Ascending aorta (tissue), 2 donors: ENCODE data around the gene TNRC6B. TPM values are rescaled to one million over a fixed set of nuclear protein-coding genes. Genes with fewer than 3 reads are reported as not detected.
"Not testable (repeated sequence)": the region's sequence is repeated elsewhere in the genome, so short reads cannot be mapped to it uniquely, and the experiment has no call there.

Experiments used
- DNase-seq, 2 donors: peaks; one replicate each; pipeline ENCODE4 v3.0.0-alpha.2; 2019; ENCODE audit warnings: low spot score in 2 of 2
- H3K27ac ChIP-seq, 2 donors: fragments of 200-600 bp; sonication (generic); one replicate each; pipeline ENCODE4 v1.5.1; 2016 to 2017; ENCODE audit warnings: mild to moderate bottlenecking in 1 of 2
- H3K27me3 ChIP-seq: fragments of 200-600 bp; sonication (generic); one replicate; pipeline ENCODE4 v1.5.1; 2017
- H3K36me3 ChIP-seq, 2 donors: fragments of 200-600 bp; sonication (generic); one replicate each; pipeline ENCODE4 v1.5.1; 2016
- H3K4me1 ChIP-seq, 2 donors: fragments of 200-600 bp; sonication (generic); one replicate each; pipeline ENCODE4 v1.5.1; 2016 to 2017; ENCODE audit warnings: mild to moderate bottlenecking in 1 of 2
- H3K4me3 ChIP-seq, 2 donors: fragments of 200-600 bp; sonication (generic); one replicate each; pipeline ENCODE4 v1.5.1; 2016 to 2017; ENCODE audit warnings: mild to moderate bottlenecking in 1 of 2
- H3K9me3 ChIP-seq, 2 donors: fragments of 200-600 bp; sonication (generic); one replicate each; pipeline ENCODE4 v1.5.1; 2016
- intact Hi-C: fragments of 100-400 bp; cut with DNase I; formaldehyde crosslinking; loops from one replicate; pipeline ENCODE4 v1.15.1; 2023
- total RNA-seq: library from RNA; depleted of rRNA; stranded (reverse); fragments of >200 nt; gene quantifications from one replicate; pipeline ENCODE4 v1.1.0, GENCODE V29; 2016
- TF ChIP-seq, protein P1 (sequence below), 3 experiments: fragments of 200-600 bp in 2 of 3; fragments of 450-650 bp in 1 of 3; sonication (generic) in 2 of 3; IDR thresholded peaks; one replicate each; pipeline ENCODE4 v1.5.1; 2016 to 2019; ENCODE audit warnings: antibody characterized with exemption in 3 of 3, mild to moderate bottlenecking in 1 of 3, moderate library complexity in 1 of 3

TNRC6B gene
- total RNA-seq, 1 donor from 2014 or later = 22.4 TPM

DNA sequence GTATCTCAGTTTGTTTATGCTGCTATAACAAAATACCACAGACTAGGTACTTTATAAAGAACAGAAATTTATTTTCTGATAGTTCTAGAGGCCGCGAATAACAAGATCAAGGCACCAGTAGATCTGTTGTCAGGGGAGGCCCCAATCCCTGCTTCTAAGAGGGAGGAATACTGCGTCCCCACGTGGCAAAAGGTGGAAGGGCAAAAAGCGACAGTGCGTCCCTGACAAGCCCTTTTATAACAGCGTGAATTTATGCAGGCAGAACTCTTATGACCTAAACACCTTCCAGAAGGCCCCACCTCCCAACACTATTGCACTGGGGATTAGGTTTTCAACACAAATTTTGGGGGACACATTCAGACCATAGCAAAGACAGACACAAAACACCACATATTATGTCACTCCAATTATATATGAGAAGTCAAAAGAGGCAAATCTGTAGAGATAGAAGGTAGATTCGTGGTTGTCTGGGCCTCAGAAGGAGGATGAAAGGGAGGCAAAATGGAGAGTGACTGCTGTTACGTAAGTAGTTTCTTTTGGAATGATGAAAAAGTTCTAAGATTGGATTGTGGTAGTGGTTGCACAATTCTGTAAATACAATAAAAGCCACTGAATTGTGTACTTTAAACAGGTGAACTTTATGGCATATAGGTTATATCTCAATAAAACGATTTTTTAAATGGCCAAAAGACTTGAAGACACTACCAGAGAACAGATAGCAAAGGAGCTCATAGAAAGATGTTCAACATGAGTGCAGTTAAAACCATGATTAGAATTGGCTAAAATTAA, 30.1 kb upstream of the TNRC6B start:
- TF ChIP-seq, protein P1, sequence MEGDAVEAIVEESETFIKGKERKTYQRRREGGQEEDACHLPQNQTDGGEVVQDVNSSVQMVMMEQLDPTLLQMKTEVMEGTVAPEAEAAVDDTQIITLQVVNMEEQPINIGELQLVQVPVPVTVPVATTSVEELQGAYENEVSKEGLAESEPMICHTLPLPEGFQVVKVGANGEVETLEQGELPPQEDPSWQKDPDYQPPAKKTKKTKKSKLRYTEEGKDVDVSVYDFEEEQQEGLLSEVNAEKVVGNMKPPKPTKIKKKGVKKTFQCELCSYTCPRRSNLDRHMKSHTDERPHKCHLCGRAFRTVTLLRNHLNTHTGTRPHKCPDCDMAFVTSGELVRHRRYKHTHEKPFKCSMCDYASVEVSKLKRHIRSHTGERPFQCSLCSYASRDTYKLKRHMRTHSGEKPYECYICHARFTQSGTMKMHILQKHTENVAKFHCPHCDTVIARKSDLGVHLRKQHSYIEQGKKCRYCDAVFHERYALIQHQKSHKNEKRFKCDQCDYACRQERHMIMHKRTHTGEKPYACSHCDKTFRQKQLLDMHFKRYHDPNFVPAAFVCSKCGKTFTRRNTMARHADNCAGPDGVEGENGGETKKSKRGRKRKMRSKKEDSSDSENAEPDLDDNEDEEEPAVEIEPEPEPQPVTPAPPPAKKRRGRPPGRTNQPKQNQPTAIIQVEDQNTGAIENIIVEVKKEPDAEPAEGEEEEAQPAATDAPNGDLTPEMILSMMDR (IDR thresholded peaks at IDR 0.05) = no peak
- intact Hi-C loops = no loop called here
- H3K9me3 ChIP-seq = no peaks in the 10 kb centered on the region
- H3K27me3 ChIP-seq = no peaks in the 10 kb centered on the region
- no peaks in the 10 kb centered on the region for H3K36me3 ChIP-seq
- no peak overlapping the region for H3K27ac ChIP-seq
- no peaks in the 10 kb centered on the region for H3K4me1 ChIP-seq
- no peak for DNase-seq
- H3K4me3 ChIP-seq = no peak overlapping the region

GRCh38 chr22:40153192-40153591, 24.5 kb upstream of the TNRC6B start:
- no peak overlapping the region for H3K27ac ChIP-seq
- H3K36me3 ChIP-seq = no peaks in the 10 kb centered on the region
- DNase-seq = no peak
- H3K27me3 ChIP-seq = no peaks in the 10 kb centered on the region
- no peak overlapping the region for H3K4me3 ChIP-seq
- intact Hi-C loops = no loop called here
- no peaks in the 10 kb centered on the region for H3K9me3 ChIP-seq
- peaks cover 4 to 15% of the 10 kb centered on the region in 2 donors for H3K4me1 ChIP-seq
- TF ChIP-seq, protein P1 (IDR thresholded peaks at IDR 0.05) = no peak

GRCh38 chr22:40153705-40154104, 24.0 kb upstream of the TNRC6B start:
- intact Hi-C loops = no loop called here
- no peaks in the 10 kb centered on the region for H3K36me3 ChIP-seq
- no peak overlapping the region for H3K4me3 ChIP-seq
- H3K9me3 ChIP-seq = no peaks in the 10 kb centered on the region
- H3K27me3 ChIP-seq = no peaks in the 10 kb centered on the region
- H3K27ac ChIP-seq = no peak overlapping the region
- DNase-seq = no peak
- TF ChIP-seq, protein P1 (IDR thresholded peaks at IDR 0.05) = no peak
- H3K4me1 ChIP-seq = peaks cover 4 to 17% of the 10 kb centered on the region in 2 donors

GRCh38 chr22:40156001-40156516, 21.7 kb upstream of the TNRC6B start:
- TF ChIP-seq, protein P1 (IDR thresholded peaks at IDR 0.05) = peak in 1 of 3 experiments; percentile 11
- Histone ChIP-seq H3K27me3 (no peaks in the 10 kb centered on the region), H3K36me3 (no peaks in the 10 kb centered on the region), H3K9me3 (no peaks in the 10 kb centered on the region), H3K27ac (peak overlapping the region; percentile 79 to 94), H3K4me3 (no peak overlapping the region), H3K4me1 (peaks cover 4 to 20% of the 10 kb centered on the region in 2 donors)
- intact Hi-C loops = loop anchor here (2.0 to 5.0 kb wide), 2 partner anchors 23 to 121 kb away; no protein-coding TSS in a partner anchor
- DNase-seq = no peak

DNA sequence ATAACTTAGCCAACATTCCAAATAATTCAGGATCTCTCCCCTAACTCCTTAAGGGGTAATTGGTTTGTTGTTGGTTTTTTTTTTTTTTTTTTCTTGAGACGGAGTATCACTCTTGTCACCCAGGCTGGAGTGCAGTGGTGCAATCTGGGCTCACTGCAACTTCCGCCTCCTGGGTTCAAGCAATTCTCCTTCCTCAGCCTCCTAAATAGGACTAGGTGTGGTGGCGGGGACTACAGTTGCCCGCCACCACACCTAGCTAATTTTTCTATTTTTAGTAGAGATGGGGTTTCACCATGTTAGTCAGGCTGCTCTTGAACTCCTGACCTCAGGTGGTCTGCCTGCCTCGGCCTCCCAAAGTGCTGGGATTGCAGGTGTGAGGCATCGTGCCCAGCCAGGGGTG, 21.0 kb upstream of the TNRC6B start:
- H3K4me3 ChIP-seq, DNase-seq, H3K9me3 ChIP-seq, H3K27me3 ChIP-seq, H3K36me3 ChIP-seq: not testable (repeated sequence)
- intact Hi-C loops = loop anchor here (2.0 to 5.0 kb wide), 2 partner anchors 22 to 121 kb away; no protein-coding TSS in a partner anchor
- Histone ChIP-seq H3K27ac (peak overlapping the region; percentile 79 to 94), H3K4me1 (peaks cover 4 to 20% of the 10 kb centered on the region in 2 donors)

- H3K9me3 ChIP-seq = no peaks in the 10 kb centered on the region
- H3K4me1 ChIP-seq = peaks cover 4 to 20% of the 10 kb centered on the region in 2 donors
- no peaks in the 10 kb centered on the region for H3K36me3 ChIP-seq
- H3K27ac ChIP-seq = peak overlapping the region; percentile 79 to 94
- TF ChIP-seq, protein P1 (IDR thresholded peaks at IDR 0.05) = no peak
- H3K27me3 ChIP-seq = no peaks in the 10 kb centered on the region
- H3K4me3 ChIP-seq = no peak overlapping the region
- no peak for DNase-seq
- intact Hi-C loops = loop anchor here (2.0 to 5.0 kb wide), 2 partner anchors 21 to 120 kb away; no protein-coding TSS in a partner anchor
Observed at GRCh38 chr22:40157330-40157945, 20.3 kb upstream of the TNRC6B start.
